ENCODE results near the gene HSPB3. TPM values are rescaled to one million over a fixed set of nuclear protein-coding genes. Genes with fewer than 3 reads are reported as not detected.
"Not testable (repeated sequence)": the region's sequence is repeated elsewhere in the genome, so short reads cannot be mapped to it uniquely, and the experiment has no call there.

The HSPB3 gene
- total RNA-seq, 1 donor from 2014 or later = not detected

DNA sequence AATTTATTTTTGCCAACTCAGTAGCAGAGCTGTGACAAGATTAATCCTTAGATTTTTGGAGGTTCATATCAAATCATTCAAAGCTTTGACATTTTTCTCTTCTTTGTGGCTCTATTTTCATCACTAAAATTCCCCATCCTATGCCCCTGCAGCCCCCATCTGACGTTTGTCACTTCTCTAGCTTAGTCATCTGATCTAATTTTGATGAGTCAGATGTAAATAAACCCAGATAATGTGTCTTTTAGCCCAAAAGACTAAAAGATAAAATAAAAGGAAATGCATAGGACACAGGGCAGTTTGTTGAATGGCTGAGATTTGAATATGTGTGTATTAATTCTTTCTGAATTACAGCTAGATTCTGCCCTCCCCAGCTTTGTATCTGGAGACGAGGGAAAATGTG, 897 bp upstream of the HSPB3 start:
- DNase-seq (ENCODE audit: extremely low read depth, low read depth, low spot score) = no peak

DNA sequence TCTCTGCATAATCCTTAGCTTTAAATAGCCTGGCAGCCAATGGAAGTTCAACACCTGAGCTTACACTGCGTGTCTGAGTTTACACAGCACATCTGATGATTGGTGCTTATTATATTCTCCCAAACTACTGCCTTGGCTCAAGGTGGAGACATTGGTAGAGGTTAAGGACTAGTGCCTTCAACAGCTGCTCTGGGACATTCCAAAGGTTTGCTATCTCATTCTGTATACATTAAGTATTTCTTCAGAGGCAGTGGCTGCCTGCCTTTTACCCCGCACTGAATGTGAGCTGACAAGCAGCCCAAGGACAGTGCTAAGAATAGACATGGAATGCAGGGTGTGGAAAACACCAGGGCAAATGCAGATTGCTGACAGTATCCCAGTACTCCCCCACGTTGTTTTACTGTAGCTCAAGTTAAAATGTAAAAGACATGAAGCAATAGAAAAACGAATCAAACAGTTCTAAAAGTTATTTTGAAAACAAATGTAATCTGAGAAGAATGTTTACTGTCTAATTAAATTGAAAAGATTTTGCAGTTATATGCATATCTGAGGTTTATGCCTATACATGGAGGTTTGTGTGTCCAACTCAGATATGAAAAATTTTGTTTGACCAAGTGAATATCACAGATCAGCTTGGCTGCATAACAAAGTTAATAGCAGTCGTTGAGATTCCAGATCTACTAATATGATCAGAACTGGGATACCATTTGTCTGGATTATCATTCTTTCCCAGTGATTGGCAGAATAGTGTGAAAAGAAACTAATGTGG, 1.8 kb downstream of the HSPB3 start:
- DNase-seq (ENCODE audit: extremely low read depth, low read depth, low spot score) = no peak

DNA sequence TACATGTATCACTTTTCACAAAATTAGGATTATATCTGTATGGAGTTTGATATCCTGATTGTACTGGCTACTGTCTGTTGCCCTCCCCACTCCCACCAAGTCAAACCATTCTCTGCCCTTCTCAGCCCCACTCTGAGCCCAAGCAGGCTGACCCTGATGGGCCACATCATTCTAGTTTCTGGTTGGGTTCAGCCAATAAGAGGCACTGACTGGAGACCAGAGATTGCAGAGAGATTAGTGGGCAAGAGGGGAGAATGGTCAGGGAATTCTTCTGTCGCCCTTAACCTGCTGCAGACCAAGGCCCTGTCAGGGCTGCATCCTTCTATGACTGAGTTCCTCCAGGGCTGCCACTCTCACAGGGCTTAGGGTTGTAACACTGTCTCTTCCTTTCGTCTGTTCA, 2.7 kb downstream of the HSPB3 start:
- no peak for DNase-seq (ENCODE audit: extremely low read depth, low read depth, low spot score)

DNA sequence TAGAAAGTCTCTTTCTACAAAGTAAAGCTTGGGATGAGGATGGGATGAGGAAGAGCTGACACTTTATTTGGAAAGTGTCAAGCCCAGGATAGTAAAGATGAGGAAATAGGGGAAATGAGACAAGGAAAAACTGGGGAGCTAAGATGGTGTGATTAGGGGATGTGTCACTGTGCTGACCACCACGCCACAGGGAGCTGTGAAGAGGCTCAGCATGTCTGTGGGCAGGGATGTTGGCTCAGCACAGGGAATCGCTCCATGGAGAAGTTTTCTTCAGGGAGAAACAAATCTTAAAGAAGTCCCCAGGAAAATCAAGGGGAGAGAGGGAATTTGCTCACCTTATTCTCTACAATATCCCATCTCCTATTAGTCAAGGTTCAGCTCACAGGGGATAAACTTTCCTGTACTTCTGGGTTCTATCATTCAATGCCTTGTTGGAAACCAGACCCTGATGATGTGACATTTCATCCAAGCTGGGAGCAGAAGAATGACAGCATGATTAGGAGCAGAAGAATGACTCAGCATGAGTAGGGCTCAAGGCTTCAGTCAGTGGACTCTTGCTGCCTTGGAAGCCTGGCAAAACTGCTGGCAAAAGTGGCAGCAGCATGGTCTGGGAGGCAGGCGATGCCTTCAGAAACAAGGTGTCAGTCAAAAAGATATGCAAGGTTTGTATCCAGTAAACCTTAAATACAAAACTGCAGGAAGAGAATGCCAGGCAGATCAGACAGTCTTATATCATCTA, 4.9 kb downstream of the HSPB3 start:
- DNase-seq (ENCODE audit: extremely low read depth, low read depth, low spot score) = no peak

DNA sequence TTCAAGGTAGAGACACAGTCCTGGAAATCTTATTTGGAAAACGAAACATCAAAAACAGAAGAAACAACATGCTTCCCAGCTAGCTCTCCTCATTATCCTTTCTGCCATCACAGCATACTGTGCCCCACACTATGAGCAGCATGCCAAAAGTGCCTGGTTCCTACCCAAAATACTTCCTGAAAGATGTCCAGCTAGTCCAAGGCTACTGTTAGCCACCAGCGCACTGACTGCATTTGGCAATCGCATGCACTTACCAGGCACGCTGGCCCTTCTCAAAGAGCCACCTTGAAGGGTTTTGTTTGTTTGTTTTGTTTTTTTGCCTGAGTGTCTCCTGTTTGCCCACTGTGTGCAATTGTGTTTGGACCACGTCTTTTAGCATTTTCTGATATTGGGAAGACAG, 6.8 kb downstream of the HSPB3 start:
- no peak for DNase-seq (ENCODE audit: extremely low read depth, low read depth, low spot score)

DNA sequence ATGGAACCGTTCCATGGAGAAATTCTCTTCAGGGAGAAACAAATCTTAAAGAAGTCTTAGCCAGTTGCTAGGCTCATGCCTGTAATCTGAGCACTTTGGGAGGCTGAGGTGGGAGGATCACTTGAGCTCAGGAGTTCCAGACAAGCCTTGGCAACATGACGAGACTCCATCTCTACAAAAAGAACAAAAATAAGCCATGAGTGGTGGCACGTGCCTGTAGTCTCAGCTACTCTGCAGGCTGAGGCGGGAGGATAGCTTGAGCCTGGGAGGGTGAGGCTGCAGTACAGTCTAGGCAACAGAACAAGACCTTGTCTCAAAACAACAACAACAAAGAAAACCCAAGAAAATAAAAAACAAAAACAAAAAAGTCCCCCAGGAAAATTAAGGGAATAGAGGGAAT, 8.2 kb downstream of the HSPB3 start:
- DNase-seq (ENCODE audit: extremely low read depth, low read depth, low spot score) = no peak

DNA sequence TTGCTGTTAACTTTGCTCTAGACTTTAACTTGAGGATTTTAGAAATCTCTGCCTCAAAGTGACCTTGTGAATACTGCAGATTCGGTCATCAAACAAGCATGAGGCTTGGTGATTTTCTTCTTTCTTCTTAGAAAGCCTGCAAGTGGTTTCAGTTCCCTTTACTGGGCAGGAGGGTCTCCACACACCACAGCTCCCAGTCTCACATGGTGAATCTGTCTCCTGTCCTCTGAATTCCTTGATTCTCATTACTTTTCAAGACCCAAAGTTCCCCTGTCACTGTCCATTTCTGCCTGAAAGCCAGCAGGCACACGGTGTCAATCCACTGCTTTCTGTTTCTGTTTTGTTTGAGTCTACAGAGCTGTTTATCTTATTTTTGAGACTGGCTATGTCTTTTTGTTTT, 14.1 kb downstream of the HSPB3 start:
- DNase-seq (ENCODE audit: extremely low read depth, low read depth, low spot score) = no peak

DNA sequence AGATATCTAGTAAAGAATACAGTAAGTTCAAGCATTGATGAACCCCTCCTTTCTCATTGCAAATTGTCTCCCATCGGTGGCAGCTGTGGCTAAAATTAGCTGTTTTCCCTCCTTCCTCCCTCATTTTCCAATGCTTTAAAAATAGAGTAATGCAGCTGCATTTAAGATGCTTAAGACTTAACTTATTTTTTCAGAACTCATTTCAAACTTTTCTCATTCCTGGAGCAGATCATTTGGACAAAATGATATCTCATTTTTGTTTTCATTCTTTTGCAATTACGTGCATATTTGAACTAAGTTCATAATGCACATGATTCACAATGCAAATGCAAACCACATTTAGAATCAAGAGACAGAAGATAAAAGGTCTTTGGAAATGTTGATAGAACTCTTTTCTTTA, 14.6 kb downstream of the HSPB3 start:
- no peak for DNase-seq (ENCODE audit: extremely low read depth, low read depth, low spot score)

DNA sequence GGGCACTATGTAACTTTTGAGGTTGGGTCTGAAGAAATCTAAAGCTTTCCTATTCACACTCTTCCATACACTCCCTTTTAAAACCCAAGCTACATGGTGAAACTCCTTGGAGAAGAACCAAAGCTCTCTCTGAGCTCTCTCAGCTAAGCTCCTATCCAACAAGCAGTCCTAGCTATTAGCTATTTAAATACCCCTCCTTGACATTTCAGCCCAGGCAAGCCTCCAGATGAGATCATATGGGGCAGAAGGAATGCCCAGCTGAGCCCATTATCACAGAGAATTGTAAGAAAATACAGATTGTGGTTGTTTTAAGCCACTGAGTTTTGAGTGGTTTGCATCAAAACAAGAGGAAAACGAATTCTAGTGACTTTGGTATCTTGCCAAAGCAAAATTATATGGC, 15.2 kb downstream of the HSPB3 start:
- DNase-seq (ENCODE audit: extremely low read depth, low read depth, low spot score) = no peak

DNA sequence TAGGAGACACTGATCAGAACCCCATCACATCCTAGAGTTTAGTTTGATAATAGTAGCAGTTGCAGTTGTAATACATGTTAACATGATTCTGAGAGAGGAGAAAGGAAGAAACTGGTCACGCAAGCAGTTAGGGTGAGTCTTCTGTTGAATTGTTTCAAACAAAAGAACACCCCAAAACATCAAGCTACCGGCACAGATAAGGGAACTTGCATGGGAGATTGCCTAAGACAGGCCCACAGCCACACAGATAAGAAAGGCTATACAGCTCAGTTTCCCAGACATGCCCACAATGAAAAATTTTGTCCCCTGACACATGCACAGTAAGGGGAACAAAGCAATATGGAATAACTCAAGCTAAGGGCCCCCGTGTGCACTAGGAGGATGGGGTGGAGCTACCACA, 15.9 kb downstream of the HSPB3 start:
- no peak for DNase-seq (ENCODE audit: extremely low read depth, low read depth, low spot score)

DNA sequence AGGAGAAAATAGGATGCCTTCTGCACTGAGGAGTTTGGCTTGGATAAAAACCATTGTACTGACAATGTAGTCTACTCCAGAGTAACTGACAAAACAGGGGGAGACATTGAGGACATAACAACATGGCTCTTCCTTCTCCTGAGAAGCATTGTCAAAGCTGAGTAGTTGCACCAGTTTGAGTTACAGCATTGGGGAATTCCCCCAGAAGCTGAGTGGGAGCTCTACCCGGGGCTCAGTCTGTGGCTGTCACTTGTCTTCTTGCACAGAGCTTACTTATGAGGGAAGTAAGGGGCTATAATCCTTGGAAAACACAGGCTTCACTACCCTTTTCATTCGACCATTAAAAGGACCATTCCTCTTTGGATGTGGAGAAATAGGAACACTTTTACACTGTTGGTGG, 21.2 kb downstream of the HSPB3 start:
- no peak for DNase-seq (ENCODE audit: extremely low read depth, low read depth, low spot score)

DNA sequence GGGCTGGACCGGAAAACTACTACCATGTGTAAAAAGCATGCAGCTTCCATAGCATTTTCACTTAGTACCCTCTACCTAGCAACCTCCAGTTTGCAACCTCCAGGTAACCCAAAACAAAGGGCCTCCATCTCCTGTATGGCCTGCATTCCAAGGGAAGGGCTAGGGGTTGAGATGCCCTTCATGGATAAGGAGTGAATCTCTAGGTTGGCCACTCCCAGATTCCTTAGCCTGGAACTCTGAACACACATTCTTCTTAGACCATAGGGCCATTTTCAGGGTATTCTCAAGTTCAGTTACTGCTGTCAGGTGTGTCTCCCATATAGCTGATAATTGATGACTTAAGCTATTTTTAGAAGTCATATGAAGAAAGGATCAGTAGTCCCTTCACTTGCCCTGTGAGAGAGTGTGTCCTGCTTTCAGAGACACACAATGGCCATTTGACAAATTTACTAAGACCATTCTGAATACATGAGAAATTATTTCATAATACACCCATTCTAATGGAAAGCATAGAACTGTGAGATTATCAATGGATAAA, 22.5 kb downstream of the HSPB3 start:
- no peak for DNase-seq (ENCODE audit: extremely low read depth, low read depth, low spot score)

DNA sequence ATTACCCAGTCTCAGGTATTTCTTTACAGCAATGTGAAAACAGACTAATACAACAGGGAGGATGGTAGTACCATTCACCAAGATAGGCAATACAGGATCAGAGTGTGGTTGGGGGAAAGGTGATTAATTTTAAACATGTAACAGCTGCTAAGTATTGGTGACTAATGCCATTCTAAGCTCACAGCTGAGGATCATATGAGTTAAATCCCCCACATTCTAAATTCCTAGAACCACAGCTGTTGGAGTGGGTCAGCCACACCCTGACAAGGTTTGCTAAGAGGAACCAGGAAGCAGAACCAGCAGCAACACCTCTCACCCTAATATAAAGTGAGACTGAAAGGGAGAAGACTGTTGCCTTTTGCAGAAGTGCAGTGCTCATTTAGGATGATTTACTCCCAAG, 24.8 kb downstream of the HSPB3 start:
- no peak for DNase-seq (ENCODE audit: extremely low read depth, low read depth, low spot score)

DNA sequence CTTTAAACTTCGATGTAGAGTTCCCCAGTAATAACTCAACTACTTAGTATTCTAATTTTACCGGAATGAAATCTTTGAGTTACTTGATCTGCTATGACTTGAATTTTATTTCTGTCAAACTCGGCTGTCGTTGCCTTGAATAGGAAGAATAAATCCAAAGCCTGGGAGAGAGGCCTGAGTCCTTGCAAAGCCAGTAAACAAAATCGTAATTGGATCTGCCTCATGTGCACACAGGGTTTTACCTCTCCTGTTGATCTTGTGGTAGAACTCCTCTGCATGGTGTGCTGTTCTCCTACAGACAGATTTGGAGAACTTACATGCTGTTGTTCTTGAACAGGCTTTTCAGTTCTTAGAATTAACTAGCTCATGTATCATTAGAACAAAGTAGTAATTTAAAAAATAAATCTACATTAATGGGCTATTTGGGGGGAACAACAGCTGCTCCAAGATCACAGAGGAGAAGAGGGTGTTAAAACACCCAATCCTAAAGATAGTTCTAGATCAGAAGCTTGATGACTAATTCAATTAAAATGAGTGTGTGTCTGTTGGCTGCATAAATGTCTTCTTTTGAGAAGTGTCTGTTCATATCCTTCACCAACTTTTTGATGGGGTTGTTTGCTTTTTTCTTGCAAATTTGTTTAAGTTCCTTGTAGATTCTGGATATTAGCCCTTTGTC, 28.9 kb downstream of the HSPB3 start:
- no peak for DNase-seq (ENCODE audit: extremely low read depth, low read depth, low spot score)

DNA sequence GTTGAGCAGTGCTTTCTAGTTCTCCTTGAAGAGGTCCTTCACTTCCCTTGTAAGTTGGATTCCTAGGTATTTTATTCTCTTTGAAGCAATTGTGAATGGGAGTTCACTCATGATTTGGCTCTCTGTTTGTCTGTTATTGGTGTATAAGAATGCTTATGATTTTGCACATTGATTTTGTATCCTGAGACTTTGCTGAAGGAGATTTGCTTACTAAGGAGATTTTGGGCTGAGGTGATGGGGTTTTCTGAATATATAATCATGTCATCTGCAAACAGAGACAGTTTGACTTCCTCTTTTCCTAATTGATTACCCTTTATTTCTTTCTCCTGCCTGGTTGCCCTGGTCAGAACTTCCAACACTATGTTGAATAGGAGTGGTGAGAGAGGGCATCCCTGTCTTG, 30.2 kb downstream of the HSPB3 start:
- not testable (repeated sequence) for DNase-seq (ENCODE audit: extremely low read depth, low read depth, low spot score)

DNA sequence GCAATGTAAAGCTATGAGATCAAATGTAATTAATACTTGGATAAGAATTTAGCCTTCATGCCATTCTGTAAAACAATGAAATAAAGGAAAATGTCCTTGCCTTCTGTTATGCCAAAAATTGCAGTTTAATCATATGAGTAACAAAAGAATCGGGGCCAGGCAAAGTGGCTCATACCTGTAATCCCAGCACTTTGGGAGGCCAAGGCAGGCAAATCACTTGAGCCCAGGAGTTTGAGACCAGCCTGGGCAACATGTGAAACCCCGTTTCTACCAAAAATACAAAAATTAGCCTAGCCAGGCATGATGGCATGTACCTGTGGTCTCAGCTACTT, 34.1 kb downstream of the HSPB3 start:
- DNase-seq (ENCODE audit: extremely low read depth, low read depth, low spot score) = not testable (repeated sequence)

DNA sequence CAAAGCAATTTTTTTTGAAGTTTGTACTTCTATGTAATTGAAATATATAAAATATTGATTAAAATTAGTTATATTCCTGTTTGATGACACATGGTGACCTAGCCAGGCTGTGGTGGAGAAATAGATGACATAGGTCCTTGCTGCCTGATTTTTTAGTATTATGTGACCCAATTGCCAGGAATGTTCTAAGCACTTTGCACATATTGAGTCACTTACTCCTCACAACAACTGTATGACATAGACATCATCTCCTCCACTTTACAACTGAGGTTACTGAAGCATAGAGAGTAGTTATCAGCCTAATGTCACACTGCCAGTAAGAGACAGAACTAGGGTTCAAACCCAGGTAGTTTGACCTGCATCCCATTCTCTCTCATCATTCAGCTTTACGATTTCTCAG, 35.8 kb downstream of the HSPB3 start:
- no peak for DNase-seq (ENCODE audit: extremely low read depth, low read depth, low spot score)

DNA sequence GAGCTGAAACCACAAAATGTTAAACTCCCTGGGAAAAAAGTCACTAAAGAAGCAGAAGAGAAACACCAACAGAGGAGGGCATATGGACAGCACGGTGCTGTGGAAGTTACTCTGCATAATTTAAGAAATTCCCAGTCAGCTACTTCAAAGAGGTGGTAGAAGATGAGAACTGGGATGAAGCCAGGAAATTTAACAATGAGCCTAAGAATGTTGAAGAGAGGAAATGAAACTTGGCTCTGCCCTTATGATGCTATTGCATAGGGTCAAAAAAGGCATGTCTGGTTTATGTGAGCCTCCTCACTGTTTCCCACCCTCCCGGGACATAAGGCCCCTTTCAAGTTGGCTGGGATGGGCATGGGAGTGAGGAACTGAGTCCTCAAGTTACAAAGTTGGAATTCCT, 36.7 kb downstream of the HSPB3 start:
- DNase-seq (ENCODE audit: extremely low read depth, low read depth, low spot score) = no peak

DNA sequence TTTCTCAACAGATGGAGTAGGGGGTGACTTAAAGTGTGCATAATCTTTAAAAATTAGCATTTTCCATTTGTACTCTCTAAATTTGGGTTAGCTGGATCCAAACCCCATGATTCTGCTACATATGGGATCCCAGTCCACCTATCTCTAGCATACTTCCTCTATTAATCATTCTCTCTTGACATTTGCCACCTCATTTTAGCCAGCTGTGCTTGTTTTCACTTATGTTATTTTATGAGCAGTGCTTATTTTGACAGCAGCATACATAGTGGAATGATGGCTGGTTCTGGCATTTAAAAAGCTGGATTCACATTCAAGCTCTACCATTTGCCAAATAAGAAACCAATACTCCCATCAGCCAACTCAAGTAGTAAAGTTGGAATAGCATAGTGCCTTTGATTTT, 39.5 kb downstream of the HSPB3 start:
- no peak for DNase-seq (ENCODE audit: extremely low read depth, low read depth, low spot score)
